ENCODE measurements around the gene TLCD1.

The TLCD1 gene, protein sequence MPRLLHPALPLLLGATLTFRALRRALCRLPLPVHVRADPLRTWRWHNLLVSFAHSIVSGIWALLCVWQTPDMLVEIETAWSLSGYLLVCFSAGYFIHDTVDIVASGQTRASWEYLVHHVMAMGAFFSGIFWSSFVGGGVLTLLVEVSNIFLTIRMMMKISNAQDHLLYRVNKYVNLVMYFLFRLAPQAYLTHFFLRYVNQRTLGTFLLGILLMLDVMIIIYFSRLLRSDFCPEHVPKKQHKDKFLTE

DNA sequence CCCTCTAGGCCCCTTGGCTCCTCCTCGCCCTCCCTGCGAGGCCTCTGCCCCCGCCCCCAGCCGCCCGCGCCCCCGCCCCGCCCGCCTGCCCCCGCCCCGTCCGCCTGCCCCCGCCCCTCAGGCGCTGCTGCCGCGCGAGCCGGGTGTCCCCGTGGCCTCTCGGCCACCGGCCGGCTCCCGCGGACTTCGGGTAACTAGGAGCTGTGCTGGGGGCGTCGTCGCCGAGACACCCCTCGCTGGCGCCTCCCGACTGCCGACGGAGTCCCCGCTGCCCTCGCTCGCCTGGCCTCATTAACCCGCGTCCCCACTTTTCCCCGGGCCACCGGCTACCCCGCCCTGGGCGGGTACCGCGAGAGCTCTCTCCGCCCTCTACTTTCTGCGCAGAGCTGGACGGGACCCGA is at the start of gene TLCD1:
TLCD1 (minus strand) TSS at position 8 of the 401 bp plus-strand sequence. CDS start 136 bp downstream, outside the sequence.
- DNase-seq, result peak in 2 of 4 experiments; percentile 44 to 46

DNA sequence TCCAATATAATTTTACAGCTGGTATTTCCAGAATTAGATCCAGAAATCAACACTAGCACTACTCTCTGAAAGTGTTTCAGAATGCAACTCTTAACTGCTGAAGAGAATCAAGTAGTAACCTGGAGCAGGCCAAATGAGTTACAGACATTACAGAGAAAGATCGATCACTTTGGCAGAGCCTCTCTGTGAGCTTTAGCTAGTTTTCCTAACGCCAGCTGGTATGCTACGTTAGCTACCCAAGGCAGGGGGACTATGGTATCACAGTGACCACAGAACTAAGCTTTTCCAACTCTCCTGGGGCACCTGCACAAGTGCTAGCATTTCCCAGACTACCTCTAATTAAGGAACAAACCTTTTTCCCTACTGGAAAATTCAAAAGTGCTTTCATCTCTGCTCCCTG is 48.2 kb upstream of the TLCD1 start:
- no peak for DNase-seq

DNA sequence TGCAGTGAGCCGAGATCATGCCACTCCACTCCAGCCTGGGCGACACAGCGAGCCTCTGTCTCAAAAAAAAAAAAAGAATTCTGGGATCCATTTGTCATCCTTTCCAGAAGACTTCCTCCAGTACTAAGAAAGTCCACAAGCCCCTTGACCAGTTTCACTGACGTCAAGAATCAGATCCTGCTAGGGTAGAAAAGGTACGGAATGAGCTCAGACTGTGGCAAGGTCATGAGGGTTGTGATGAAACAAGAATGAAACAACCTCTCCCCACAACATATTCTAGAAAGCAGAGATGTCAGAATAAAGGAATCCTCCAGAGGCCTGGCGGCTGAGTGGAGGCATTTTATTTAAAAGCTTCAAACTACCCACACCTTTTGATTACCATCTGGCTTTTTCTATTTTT is 47.7 kb upstream of the TLCD1 start:
- DNase-seq, result no peak

DNA sequence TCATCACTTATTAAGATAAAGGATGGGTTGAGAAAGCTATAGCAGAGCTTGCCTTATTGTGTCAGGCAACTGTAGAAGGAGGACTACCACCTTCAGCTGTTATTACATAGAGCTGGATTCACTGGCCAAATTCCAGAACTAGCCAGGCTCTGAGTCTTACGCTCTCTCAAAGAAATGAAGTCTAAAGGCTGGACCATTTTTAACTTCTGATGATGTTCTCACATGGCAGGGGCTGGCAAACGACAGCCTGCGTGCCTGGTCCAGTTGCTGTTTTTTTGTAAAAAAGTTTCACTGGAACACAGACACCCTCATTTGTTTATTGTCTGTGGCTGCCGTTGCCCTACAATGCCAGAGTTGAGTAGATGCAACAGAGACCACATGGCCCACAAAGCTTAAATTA is 39.0 kb upstream of the TLCD1 start:
- no peak for DNase-seq

DNA sequence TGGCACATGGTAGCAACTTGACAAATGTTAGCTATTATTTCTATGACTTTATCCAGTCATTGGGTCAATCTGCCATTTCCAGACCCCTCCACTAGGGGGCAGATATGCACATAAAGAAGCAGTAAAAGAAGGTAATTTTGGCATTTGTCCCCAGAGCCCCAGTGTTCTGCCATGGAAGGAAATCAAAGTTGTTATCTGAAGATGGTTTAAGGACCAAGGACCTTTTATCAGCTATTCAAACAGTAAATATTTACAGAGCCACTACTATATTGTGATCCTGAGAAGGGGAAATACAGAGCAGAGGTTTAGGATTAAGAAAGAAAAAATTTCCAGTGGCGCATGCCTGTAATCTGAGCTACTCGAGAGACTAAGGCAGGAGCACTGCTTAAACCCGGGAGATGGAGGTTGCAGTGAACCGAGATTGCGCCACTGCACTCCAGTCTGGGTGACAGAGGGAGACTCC is 37.8 kb upstream of the TLCD1 start:
- peak in 3 of 4 experiments; percentile 59 to 65 (median 61) for DNase-seq

DNA sequence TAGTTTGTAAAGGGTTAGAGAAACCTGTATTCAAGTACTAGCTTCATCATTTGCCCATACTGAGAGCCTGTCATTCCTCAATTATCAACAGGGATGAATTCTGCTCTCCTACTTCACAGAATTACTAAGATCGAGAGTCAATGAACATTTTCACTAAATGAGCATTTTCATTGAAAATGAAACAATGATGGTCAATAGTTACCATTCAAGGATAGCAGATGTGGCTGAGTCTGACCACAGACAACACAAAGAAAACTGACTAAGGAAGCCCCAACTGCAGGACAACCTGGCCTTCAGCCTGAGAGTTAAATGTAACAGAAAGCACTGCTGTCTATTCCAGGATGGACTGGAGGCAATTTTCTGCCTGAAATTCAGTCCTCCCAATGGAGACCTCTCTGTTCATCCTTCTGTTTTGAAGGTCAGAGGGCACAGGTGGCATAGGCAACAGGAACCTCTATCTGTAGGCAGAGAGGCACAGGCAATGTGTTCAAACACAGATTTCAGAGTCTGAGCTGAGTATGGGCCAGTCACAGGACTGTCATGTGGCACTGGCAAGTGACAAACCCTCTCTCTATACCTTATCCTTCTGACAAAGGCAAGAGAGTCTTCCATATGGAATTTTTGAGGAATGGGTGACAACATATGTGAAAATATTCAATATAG is 37.2 kb upstream of the TLCD1 start:
- DNase-seq, result no peak

DNA sequence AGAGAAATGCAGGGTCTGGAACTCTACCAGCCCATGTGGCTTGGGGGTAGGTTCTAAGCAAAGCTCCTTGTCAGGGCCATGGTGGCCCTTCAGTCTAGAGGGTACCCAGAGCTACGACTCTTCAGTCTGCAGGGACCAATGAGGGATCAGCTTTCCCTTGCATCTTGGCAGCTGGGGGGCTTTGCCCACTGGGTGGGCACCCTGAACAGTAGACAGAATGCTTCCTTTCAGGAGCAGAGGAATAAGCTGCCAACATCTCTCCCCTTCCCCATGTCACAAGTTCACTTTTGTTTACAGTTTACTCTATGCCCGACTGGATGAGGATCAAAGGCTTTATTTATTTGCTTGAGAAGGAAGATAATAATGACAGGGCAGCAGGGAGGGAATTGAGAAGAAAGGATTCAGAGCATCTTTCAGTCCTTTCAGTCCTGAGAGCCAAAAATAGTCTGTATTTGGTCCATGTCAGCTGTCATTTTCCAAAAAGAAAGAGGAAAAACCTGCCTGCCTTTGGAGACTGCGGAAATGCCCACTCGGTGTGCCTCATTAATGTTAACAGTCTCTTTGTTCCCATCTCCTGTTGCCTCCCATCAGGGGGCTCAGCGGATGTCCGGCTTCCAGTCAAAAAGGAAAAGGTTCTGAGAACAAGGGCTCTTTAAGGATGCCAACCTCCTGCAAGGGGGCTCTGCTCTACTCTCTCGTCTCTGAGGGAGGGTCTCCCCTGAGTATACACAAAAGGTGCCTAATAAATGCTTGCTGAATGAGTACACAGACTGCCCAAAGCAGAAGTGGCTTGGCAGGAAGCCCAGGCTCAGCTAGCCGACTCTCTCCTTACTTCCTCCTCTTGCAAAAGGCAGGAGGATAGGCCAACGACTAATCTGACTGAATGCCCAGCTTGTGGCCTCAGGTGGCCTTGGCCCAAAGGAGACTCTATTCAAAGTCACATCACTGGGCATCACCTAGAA is 34.8 kb upstream of the TLCD1 start:
- DNase-seq, result no peak

DNA sequence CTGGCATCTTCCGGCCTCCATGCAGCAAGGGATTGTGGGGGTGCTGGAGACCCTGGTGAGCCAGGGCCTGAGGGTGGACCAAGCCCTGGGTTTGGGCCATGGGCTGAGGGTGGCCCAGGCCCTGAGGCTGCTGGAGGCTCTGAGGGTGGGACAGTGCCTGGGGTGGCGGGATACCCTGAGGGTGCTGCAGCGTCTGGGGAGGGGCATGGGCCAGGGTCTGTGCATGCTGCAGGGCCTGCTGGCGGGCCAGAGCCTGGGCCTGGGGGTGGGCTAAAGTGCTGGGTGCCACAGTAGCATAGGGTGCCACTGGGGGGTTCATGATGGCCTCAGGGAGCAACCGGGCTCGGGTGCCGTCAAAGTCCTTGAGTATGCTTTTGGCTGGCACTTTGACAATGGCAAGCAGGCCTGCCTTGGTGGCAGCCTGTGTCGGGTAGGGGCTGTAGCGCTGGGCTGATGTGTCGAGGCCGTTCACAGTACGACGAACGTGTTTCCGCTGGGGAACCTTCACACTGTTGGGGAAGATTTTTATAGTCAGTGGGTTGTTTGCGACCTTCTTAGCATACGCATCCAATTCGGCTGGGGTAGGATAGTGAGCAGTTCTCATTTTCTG is 33.3 kb upstream of the TLCD1 start:
- no peak for DNase-seq

DNA sequence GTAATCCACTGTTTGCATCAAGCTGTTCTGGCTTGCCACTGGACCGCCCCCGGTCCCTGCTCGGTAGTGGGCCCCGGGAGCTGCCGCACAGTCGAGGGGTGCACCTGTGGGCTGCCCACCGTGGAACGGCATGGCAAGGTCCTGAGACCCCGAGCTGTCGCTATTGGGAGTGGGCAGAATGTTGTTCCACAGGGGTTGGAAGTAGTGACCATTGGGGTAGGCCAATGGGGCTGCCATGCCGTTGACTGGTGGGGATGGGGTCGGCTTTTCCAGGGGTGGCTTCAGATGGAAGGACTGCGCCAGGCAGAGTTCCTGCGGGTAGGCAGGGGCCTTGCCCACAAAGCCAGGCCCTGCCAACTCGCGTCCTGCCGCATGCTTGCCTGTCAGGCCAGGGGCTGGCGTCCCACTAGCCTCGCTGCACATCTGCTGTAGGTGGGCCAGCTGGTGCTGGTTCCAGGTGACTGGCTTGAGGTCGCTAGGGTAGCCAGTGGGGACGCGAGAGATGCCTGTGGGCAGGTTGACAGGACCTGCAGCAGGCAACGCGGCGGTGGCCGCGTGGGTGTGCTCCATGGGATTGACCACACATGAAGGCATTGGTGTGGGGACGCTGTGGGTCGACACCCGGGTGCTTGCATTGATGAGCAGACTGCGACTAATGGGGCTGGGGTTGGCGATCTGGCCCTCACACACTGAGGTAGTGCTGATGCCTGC is 32.5 kb upstream of the TLCD1 start:
- DNase-seq, result no peak

DNA sequence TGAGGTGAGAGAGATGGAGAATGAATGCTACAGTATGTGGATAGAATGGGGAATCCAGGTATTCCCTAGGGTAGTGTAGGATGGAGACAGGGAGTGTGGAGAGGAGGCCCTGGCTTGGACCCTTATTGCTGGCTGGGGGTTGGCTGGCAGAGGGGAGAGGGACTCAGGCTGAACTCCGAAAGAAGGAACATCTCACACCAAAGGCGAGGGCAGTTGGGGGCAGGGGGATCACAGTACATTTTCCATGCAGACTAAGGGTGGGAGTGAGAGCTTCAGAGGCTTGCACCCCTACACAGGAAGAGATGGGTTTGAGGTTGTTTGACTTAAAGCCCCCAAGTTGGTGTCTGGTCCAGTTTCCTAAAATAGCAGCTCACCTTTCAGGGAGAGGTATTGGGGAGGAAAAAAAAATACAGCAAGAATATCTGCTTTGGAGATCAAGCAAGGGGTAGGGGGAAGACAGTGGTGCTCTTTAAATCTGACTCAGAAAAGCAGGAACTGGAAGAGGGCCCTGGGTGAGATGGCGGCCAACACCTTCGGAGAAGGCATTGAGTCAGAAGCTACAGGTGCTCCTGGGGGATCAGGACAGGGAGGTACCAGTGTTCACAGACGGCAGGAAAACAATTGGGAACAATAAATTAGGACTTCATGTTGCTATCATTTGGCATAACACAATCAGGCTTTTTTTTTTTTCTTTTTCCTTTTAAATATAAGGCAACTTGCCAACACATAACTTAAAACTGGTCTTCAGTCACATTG is 30.2 kb upstream of the TLCD1 start:
- no peak for DNase-seq

DNA sequence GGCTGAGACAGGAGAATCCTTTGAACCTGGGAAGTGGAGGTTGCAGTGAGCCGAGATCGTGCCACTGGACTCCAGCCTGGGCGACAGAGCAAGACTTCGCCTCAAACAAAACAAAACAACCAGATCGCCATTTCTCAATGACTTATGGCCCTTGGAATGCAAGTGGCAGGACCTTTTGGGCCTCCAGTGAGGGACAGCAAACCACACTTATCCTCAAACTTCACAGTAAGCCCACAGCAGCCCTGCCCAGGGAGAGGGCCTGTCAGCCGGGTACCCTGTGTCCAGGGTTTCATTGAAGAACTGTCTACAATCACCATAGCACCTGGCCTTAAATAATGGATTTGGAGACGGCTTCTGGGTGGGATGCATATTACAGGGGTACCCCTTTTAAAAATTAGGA is 29.5 kb upstream of the TLCD1 start:
- no peak for DNase-seq

DNA sequence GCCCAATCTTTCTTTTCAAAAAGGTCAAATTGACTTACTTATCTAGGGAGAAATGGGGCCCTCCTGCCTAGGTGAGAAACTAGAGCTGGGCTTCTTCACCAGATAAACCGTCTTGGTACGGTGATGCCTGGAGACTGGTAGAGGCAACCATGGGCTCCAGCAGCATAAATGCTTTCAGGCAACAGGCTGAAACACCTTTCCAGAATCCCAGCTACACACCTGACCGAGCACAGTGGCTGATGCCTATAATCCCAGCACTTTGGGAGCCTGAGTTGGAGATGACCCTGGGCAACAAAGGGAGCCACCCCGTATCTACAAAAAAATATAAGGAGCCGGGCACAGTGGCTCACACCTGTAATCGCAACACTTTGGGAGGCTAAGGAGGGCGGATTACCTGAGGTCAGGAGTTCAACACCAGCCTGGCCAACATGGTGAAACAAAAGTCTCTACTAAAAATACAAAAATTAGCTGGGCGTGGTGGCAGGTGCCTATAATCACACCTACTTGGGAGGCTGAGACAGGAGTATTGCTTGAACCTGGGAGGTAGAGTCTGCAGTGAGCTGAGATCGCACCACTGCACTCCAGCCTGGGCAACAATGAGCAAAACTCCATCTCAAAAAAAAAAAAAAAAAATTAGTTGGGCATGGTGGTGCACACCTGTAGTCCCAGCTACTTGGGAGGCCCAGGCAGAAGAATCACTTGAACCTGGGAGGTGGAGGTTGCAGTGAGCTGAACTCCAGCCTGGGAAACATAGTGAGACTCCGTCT is 25.8 kb upstream of the TLCD1 start:
- DNase-seq, result no peak

DNA sequence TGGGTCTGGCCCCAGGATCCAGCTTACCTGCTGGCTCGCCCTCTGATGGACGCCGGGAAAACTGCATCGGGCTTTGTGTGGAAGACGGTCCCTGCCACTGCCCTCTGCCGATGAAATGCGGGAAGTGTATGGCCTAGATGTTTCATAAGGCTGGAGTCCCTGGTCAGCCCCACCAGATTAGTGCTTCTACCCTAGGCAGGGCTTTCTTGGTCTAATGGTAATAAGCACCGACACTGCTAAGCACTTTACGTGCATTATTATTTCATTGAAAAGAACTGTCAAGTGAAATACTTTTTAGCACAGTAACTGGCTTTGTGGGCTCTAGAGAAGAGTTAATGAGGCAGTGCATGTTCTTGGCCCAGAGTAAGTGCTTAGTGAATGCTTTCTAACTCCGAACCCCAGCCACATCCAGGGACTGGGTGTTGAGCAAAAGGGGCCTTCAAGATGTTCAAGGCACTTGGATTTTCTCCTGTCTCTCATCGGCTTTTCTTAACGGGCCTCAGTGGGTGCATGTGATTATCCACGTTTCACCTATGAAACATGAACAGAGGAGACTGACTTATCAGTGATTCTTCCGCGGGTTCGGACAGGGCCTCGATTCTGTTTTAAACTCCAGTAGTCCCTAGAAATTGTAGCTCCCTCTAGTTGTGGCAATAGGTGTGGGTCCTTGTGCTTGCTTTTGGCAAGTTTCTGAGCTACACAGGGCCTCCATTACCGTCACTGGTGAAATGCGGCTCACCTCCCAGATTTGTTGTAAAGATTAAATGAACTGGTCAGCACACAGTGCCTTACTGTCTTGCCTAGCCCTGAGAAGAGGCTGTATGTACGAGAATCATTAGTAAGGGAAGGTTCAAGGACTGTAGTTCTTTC is 24.4 kb upstream of the TLCD1 start:
- DNase-seq, result peak; percentile 52 to 82 (median 76)

DNA sequence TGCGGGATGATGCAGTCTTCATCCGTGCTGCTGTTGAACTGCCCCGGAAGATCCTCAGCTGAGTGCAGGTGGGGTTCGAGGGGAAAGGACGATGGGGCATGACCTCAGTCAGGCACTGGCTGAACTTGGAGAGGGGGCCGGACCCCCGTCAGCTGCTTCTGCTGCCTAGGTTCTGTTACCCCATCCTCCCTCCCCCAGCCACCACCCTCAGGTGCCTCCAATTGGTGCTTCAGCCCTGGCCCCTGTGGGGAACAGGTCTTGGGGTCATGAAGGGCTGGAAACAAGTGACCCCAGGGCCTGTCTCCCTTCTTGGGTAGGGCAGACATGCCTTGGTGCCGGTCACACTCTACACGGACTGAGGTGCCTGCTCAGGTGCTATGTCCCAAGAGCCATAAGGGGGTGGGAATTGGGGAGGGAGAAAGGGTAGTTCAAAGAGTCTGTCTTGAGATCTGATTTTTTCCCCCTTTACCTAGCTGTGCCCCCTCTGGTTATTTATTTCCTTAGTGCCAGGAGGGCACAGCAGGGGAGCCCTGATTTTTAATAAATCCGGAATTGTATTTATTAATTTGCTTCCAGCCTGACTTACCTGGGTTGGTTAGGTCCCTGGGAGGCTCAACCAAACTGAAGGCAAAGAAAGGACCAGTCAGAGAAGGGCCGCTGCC is 23.6 kb upstream of the TLCD1 start:
- no peak for DNase-seq

DNA sequence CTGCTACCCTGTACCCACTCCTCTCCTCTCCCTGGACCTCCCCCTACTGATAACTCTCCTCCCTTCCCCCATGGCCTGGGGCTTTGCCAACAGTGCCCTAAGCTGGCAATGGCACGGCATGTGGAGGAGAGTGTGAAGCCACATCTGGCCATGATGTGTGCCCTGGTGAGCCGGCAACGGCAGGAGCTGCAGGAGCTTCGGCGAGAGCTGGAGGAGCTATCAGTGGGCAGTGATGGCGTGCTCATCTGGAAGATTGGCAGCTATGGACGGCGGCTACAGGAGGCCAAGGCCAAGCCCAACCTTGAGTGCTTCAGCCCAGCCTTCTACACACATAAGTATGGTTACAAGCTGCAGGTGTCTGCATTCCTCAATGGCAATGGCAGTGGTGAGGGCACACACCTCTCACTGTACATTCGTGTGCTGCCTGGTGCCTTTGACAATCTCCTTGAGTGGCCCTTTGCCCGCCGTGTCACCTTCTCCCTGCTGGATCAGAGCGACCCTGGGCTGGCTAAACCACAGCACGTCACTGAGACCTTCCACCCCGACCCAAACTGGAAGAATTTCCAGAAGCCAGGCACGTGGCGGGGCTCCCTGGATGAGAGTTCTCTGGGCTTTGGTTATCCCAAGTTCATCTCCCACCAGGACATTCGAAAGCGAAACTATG is 23.0 kb upstream of the TLCD1 start:
- no peak for DNase-seq

DNA sequence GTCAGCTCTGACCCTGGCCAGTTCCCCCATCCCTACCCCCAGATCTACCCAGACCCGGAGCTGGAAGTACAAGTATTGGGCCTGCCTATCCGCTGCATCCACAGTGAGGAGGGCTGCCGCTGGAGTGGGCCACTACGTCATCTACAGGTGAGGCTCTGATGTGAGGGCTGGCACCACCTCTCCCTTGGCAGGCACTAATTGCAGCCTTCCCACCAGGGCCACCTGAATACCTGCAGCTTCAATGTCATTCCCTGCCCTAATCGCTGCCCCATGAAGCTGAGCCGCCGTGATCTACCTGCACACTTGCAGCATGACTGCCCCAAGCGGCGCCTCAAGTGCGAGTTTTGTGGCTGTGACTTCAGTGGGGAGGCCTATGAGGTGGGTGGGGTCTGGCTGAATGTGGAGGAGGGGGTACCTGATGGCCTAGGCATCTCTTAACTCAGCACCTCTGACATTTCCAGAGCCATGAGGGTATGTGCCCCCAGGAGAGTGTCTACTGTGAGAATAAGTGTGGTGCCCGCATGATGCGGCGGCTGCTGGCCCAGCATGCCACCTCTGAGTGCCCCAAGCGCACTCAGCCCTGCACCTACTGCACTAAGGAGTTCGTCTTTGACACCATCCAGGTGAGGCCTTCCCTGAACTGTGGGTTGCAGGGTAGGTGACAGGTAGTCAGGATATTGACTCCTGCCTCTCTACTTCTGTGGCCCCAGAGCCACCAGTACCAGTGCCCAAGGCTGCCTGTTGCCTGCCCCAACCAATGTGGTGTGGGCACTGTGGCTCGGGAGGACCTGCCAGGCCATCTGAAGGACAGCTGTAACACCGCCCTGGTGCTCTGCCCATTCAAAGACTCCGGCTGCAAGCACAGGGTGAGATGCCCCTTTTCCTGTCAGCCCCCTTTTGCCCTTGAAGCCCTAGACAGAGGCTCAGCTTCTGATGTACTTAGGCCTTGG is 22.0 kb upstream of the TLCD1 start:
- no peak for DNase-seq

DNA sequence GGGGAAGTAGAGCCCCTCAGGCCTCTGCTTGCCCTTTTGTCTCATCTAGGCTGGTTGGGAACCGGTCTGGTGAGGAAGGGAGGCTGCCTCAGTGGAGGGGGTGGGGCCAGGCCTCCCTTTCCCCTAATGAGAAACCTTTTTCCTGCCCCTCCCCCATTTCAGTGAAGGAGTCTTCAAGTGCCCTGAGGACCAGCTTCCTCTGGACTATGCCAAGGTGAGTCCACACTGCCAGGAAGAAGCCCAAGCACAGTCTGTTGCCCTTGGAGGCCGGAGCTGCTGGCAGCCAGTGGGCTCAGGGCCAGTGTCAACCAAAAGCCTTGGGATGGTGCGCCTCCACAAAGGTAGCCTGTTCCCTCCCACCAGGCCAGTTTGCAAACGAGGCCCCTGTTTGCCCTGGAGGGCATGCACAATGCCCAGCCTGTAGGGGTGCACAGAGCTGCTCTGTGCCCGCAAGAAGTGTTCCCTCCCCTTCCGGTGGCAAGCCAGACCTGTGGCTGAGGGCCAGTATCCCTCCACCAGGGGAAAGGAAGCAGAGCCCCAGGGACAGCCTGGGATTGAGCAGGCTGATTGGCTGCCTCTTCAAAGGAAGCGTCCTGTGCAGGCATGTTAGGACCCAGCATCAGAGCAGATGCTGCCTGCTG is 21.1 kb upstream of the TLCD1 start:
- DNase-seq, result no peak
